ENCODE measurements around the gene MAD1L1.

DNA sequence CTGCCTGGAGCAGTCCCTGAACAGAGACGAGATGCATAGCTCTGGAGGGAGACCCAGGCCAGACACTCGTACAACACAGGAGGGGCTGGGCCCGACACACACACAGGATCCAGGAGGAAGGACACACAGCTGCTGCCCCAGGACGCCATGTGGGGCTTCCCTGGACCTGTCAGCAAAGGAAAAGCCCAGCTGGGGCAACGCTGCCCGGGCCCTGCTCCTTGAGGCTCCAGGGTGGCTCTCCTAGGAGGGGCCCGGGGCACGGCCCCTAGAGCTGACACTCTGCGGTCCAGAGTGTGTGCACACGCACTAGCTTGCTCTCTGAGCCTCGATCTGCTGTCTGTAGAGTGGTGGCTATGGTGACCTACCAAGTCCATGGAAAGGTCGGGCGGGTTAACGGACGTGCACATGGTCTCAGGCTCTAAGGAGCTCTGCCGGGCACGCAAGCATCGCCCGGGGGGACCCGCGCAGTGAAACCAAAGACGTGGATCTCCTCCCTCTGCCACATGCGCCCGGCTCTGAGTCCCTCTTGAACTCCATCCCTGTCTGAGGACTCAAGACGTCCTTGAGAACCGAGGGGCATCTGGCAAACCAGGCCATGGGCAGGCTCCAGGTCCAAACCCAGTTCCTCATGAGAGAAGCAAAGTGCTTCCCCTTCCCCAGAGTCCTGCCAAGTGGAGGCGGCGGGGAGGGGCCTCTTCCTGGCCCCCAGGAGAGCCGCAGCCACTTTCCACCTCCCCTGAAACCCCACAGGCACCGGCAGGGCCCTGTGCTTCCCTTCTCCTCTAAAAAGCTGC lies 283.7 kb downstream of the MAD1L1 start:
- TF ChIP-seq POLR2AphosphoS5 (IDR thresholded peaks at IDR 0.05) = no peak
- no peak for TF ChIP-seq CTCF (IDR thresholded peaks at IDR 0.05)
- TF ChIP-seq POLR2A (IDR thresholded peaks at IDR 0.05) = no peak
- no peak for TF ChIP-seq EP300 (IDR thresholded peaks at IDR 0.05)
